GM19455 (cell line): ENCODE data around the gene NME4.
"Not testable (repeated sequence)": the region's sequence is repeated elsewhere in the genome, so short reads cannot be mapped to it uniquely, and the experiment has no call there.

Experiments
- ATAC-seq: cut with Tn5 transposase; IDR thresholded peaks from one replicate; pipeline ENCODE4 v1.9.1; 2021; ENCODE audit not compliant: unreplicated experiment

The NME4 gene

DNA sequence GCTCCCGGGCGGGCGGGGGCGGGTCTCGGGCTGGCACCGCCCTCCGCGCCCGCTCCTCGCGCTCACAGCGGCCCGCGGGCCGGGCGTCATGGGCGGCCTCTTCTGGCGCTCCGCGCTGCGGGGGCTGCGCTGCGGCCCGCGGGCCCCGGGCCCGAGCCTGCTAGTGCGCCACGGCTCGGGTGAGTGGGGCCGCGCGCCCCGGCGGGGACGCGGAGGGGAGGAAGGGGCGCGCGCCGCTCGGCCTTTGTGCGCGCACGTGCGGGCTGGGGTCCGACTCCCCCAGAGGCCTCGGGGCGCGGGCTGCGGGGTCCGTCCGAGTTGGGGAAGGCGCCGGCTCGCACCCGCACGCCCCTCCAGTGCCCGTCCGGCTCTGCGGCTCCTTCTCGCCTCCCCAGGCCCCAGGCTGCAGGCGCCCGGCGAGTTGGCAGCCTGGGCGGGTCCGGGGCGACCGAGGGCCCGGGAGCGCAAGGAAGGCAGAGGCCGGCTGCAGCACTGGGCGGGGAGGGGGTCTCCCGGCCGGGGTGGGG lies at the start of gene NME4:
Gene NME4 (plus strand): TSS at position 65 of the 527 bp plus-strand sequence. CDS start 24 bp downstream, at position 89.
- ATAC-seq = no peak

DNA sequence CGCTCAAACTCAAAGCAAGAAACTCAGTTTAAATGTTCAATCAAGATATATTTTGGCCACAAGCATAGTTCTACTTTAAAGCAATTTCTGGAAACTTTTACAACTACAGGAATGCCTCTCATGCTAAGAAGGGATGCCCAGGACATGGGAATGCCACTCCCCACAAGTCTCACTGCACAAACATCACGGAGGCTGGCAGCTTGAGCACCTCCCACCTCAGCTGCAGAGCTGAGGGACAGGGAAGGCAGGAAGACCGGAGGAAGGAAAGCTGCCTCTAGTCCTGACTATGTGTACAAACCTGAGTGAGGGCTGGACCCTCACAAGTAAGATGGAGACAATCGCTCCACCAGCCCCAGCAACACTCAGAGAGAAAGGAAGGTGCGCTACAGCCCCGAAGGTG lies 49.8 kb upstream of the NME4 start:
- ATAC-seq = no peak

DNA sequence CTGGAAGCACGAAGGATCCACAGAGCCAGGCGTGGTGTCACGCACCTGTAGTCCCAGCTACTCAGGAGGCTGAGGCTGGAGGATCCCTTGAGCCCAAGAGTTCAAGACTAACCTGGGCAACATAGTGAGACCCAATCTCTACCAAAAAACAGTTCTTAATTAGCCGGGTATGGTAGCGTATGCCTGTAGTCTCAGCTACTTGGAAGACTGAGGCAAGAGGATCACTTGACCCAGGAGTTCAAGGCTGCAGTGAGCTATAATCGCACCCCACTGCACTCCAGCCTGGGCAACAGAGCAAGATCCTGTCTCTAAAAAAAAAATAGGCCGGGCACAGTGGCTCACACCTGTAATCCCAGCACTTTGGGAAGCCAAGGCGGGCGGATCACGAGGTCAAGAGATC lies 48.5 kb upstream of the NME4 start:
- ATAC-seq = not testable (repeated sequence)

DNA sequence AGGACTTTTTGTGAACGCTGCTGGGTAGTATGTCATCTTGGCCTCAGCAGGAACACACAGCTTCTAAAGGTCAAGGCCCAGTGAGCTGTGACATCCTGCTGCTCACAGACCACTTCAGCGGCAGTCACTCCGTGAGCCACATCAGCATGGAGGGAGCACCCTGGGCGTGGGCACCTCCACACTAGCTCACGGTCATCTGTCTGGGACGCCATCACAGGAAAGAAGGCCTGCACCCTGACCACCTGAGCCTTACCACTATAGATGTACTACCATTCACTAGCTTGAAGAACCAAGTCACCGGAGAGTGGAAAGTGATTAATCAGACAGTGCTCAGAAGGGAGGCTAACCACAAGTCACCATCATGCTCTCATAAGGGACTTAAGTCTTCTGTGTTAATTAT lies 47.8 kb upstream of the NME4 start:
- ATAC-seq = no peak

DNA sequence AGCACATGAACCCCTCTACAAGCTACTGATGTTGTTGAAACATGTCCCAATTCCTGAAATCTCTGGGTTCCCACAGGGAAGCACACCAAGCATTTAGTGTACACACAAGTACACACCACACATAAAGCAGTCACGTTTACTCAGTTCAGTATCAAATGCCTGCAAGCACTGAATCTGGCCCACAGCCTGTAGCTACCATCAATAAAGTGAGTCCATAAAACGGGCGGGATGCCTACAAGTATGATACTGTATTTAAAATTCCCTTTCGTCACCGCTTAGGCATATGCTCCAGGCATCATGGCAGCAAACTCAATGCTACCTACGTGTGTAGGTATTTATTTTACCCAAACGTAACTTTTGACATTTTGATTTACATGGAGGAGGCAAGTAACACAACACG lies 46.8 kb upstream of the NME4 start:
- no peak for ATAC-seq

DNA sequence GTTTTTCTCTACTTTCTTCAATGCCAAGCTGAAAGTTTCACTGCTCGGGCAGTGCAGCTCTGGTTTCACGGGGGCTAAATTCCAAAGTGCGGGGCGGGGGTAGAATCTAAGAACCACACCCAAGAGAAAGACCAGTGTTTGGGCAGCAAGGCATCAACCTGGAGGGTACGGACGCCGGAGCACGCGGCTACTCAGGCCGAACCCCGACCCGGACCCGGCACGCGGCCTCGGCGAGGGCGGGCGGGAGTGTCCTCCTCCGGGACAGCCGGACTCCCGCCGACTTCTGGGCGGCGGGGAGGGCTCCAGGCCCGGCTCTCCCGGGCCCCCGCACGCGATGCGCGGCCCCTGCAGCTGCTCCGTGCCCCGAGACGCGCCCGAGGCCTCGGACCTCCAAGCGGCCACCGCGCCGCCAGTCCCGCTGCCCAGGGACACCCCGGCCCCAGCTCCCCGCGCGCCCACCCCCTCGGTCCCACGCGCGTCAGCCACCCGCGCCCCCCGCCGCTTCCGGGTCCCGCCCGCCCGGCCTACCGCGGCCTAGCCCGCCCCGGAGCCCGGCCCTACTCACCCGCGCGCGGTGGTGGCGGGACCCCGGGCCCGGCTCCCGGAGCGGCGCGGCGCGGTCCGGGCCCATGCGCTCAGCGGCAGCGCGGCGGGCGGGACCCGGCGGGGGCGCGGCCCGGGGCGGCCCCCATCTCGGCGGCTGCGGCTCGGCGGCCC lies 45.0 kb upstream of the NME4 start:
- peak; percentile 30 for ATAC-seq

DNA sequence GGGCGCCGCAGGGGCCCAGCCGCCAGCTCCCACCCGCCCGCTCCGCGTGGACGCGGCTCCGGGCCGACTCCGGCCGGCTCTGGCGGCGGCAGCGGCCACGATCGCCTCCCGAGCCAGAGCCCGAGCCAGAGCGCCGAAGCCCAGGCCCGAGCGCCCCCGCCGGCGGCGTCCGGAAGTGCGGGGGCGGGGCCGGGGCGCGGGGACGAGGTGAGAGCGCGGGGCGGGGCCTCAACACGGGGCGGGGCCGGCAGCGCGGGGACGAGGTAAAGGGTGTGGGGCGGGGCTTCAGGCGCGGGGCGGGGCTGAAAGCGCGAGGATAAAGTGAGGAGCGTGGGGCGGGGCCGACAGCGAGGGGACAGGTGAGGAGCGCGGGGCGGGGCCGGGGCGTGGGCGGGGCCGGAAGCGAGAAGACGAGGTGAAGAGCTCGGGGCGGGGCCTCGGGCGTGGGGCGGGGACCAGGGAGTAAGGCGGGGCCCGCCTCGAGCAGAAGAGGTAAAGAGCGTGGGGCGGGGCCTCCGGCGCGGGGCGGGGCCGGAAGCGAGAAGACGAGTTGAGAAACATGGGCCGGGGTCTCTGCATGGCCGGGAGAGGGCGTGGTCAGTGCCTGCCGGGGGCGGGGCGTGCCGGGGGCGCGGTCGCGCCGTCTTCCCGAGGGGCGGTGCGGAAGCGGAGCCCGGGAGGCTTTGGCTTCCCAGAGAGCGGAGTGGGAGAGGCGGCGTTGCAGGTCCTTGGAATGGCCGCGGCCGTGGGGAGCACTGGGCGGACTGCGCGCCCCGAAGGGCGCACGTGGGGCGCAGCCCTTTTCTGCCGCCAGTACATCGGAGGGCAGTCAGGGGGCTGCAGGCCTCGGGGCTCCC lies 44.2 kb upstream of the NME4 start, which contains the start of gene AXIN1:
Gene AXIN1 (minus strand): TSS at position 177 of the 857 bp plus-strand sequence. CDS start 5,698 bp downstream, outside the sequence.
- peak; percentile 51 for ATAC-seq

DNA sequence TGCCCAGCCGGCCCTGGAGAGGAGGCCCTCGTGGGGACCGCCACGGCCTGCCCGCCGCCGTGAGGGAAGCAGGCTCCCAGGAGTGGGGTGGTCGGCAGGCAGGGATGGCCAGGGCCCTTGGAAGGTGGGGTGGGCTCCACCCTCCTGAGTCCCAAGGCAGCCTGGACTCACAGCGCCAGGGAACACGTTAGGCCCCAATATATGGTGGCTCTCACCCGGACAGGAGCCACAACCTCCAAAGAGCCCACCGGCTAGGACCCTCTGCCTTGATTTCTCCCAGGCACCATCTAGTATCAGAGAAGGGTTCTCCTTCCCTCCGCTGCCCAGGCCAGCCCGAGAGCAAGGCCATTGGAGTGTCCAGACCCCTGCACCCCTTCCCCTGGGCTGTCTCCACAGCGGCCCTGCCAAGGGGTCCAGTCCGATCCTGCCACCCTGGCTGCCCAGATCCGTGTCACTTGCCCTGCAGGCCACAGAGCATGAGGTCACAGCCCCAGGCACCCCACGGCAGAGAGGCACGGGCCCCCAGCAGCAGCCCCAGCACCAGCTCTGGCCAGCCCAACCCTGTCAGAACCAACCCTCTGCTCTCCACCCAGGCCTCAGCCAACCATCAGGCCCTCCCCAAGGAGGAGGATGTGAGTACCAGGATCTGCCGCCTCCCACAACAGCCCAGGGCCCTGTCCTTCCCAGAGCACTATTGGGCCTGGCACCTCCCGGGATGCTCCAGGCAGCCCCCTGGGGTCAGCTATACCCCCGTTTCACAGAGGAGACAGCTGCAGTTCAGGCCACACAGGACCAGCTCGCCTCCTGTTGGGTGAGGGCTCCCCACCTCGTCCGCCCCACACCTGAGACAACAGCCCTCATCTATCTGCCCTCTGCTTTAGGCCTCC lies 43.4 kb upstream of the NME4 start:
- peak; percentile 8 for ATAC-seq

DNA sequence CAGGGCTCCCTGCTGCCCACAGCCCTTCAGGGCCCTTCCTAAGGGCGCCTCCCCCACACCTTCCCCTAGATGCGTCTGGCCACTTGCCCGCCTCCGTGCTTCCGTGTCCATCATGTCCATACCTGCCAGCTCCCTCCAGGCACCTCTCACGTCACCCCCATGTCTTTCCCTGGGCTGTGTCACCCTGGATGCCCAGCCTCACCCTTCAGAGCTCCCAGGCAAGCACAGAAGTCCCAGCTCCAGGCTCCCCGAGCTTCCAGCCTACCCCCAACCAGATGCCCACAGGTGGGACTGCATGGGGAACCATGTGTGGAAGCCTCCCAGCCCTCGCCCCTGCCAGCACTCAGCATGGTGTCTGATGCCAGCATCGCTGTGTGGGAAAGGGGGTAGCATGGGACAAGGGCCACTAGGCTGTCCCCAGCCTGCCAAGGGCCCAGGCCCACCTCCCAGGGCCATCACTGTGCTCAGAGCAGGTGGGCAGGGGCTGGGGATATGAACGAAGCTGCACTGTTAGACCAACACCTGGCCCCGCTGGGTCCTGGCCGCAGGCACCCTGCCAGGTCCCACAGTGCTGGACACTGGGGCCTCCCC lies 42.6 kb upstream of the NME4 start:
- no peak for ATAC-seq

DNA sequence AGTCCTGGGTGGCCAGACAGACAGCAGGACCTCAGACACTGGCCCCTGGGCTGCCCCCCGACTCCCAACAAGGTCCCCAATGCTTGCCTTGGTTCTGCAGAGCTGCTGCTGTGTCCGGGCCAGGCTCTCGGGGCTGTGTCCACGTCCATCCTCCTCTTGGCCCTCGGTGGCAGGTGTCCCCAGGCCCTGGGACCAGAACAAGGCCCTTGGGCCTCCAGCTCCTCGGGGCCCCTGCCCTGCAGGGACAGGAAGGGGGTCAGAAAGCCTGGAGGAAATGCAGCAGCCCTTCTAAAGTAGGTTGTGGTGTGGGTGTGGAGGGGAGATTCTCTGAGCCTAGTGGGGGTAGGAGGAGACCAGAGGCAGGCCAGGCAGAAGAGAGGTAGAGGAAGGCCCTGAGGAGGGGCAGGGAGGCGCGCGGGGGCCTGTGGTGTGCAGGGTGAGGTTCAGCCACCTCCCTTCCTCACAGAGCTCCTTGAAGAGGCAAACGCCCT lies 42.0 kb upstream of the NME4 start:
- ATAC-seq = no peak

DNA sequence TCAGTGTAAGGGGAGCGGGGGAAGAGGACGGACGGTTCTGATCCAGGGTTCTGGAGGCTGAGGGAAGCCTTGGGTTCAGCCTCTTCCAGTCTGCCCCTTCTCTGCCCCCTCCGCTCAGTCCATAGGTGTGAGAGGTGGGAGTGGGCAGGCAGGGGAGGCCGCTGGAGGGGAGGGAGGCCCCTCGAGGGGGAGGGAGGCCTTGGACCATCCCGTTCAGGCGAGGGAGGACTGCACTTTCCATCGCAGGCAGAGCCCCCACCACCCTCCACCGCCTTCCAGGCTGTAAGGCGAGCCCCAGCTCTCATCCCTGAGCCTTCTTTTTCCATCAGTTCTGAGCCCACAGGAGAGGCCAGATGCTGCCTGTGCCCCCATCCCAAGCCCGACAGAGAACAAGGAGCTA lies 40.3 kb upstream of the NME4 start:
- ATAC-seq = no peak

DNA sequence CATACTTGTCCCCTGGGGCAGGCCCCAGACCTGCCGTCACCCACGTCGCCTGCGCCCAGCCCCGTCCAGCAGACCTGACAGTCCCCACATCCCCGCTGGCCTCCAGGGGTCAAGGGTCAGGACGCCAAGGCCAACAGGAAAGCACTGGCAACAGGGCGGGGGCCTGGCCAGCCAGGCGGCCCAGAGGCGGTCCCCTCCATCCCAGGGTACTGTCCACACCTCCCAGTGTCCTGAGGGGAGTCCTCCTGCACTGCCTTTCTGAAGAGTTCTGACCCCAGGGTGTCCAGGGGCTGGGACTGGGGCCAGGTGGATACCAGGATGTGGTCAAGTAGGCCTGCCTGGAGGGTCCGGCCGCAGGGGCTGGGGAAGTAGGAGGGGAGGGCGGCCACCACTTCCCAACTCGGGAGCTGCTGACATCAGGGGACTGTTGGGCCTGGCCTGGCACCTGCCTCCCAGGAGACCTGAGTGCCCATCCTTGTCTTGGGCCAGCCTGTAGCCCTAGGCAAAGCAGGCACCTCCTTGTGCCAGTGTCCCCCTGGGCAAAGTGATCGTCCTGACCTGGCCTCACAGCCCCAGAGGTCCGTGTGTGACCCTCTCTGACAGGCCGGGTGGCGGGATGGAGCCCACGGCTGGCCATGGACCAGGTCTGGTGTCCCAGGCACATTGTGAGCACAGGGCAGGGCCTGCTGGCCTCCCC lies 37.8 kb upstream of the NME4 start:
- ATAC-seq = no peak

DNA sequence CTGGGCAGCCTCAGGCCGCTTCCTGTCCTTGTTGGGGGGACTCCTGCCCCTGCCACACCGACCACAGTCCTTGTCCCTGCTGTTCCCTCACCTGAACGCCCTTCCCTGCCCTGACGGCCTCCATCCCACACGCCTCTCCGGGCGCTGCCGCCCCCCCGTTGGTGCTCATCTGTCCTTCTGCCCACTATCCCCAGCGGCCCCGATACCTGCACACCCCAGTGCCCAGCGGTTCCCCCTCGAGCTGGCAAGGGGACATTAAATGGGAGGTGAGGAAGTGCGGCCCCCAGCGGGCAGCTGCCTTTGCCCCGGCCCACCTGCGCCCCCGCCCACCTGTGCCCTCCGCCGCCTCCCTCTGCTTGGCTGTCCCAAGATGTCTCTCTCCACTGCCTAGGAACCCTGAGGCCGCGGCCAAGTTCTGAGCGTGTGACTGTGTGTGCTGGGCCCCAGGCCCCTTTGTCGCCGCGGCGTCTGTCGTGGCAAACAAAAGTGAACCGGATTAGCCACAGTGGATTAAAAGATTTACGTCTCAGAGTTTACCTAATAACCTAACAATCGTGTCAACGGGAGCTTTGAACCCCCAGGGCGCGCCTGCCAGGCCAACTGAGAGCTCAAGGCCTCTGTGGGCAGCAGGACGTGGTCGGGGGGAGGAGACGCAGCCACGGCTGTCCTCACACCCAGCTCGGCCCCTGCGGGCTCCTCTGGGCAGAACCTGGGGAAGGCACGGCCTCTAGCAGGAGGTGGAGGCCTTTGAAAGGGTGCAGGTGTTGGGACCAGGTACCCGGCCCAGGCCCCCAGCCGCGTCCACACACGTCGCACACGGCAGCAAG lies 36.9 kb upstream of the NME4 start:
- no peak for ATAC-seq

DNA sequence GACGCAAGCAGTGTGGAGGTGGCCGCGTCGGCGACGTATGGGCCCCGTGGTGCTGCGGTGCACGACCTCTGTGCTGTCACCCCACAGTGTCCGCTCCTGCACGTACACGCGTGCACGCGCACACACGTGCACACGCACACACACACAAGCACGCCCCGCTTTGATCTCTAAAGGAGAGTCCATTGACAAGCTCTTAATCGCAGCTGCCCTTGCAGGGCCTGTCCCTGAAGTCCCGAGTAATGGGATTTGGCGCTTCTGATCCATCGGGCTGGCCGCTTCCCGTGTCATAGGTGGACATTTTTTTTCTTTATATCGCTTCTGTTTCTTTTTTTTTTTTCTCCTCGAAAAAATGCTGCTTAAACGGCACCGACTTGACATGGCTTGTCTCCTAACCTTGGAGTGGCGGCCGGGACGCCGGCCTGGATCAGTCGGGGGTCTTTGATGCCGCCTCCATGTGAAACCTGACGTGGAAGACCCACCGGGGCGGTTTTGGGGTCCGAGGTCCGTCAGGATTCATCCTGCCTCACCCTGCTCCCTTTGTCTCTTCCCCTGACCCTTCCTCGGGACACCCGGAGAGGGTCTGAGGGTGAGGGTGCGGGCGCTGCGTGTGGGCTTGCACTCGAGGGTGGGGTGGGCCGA lies 36.2 kb upstream of the NME4 start:
- ATAC-seq = no peak

DNA sequence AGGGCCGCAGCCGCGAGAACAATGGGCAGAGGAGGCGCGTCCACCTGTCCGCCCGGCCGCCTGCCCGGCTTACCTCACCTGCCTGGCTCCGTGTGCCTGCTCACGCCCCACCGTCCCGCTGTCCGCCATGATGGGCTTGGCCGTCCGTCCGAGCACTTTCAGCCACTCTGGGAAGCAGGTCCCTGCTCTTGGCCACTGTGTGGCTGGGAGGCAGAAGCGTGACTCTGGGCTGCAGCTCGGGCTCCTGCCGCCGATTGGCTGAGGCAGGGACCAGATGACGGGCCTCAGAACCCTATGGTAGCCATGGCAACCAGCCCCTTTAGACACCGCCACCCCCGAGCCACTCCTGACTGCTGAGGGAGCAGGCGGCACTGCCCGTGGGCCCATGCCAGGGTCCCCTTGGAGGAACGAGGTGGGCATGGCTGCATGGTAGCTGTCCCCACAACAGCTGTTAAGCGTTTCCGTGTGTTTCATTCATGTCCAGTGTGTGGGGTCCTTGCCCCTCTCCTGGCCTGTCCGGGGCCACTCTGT lies 35.6 kb upstream of the NME4 start:
- ATAC-seq = no peak

DNA sequence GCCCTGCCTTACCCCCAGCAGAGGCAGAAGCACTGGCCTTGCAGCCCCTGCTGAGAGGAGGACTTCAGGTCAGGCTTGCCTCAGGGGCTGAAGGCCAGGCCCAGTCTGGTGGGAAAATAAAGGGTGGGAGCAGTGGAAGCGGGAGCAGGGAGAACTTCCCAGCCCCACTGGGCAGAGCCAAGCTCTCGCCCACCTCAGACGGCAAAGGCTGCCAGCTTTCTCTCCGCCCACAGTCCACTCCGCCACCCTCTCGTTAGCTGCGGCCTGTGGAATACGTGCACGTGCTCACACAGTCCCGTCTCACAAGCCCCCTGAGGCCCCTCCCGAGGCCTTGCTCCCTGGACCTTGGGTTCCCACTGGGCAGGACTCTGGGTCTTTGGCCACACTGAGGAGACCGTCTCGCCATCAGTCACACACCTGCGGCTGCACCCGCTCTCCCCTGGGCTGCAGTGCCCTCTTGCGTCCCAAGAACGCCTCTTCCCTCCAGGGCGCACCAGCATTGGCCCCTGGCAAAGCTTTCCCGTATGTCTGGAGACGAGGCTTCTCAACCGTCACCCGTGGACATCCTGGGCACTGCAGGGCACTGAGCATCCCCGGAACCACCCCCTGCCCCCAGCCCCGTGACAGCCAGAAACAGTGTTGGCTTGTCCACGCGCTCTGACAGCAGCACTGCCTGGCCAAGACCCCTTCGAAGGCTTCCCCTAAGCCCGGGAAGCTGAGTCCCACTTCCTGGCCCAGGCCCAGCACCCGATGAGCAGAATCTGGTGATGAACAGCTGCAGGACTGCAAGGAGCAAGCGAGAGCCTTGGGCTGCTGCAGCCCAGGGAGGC lies 34.9 kb upstream of the NME4 start:
- ATAC-seq = no peak

DNA sequence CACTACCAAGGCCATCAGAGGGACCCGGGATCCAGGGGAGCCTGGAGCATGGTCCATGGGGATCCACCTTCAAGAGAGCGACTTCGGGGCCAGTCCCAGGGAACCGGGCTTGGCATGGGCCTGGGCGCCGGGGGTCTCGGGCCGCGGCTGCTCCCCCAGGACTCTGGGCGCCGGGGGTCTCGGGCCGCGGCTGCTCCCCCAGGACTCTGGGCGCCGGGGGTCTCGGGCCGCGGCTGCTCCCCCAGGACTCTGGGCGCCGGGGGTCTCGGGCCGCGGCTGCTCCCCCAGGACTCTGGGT lies 34.3 kb upstream of the NME4 start:
- ATAC-seq = not testable (repeated sequence)
